Measurements from ENCODE around the gene ST8SIA4.

DNA sequence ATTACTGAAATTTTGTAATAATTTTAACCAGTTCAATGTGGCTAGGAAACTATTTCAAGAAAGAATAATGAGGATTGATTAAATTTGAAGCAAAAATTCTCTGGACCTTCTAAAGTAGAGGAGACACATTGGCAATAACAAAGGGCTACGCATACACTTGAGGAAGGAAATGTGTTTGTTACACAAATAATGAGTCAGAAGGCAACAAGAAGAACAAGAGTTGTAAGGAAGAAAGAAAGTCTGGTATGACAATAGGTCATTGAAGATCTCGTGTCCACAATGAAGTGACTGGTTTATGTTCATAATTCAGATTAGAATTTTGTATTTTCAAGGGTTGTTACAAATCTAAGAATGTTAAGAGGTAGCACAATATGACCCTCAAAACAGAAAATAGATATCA, 25.8 kb downstream of the ST8SIA4 start:
- no peak for TF ChIP-seq POLR2A (IDR thresholded peaks at IDR 0.05)
- TF ChIP-seq, protein P1, sequence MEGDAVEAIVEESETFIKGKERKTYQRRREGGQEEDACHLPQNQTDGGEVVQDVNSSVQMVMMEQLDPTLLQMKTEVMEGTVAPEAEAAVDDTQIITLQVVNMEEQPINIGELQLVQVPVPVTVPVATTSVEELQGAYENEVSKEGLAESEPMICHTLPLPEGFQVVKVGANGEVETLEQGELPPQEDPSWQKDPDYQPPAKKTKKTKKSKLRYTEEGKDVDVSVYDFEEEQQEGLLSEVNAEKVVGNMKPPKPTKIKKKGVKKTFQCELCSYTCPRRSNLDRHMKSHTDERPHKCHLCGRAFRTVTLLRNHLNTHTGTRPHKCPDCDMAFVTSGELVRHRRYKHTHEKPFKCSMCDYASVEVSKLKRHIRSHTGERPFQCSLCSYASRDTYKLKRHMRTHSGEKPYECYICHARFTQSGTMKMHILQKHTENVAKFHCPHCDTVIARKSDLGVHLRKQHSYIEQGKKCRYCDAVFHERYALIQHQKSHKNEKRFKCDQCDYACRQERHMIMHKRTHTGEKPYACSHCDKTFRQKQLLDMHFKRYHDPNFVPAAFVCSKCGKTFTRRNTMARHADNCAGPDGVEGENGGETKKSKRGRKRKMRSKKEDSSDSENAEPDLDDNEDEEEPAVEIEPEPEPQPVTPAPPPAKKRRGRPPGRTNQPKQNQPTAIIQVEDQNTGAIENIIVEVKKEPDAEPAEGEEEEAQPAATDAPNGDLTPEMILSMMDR (IDR thresholded peaks at IDR 0.05): no peak
